Measurements from ENCODE around the gene CYP2B6. TPM values are rescaled to one million over a fixed set of nuclear protein-coding genes. Genes with fewer than 3 reads are reported as not detected.
"Not testable (repeated sequence)": the region's sequence is repeated elsewhere in the genome, so short reads cannot be mapped to it uniquely, and the experiment has no call there.

The CYP2B6 gene
- polyA plus RNA-seq, 1 donor from 2014 or later = not detected

- not testable (repeated sequence) for H3K9me2 ChIP-seq (ENCODE audit: insufficient read depth, low read length); H3F3A ChIP-seq (ENCODE audit: insufficient read depth, low read length, poor library complexity, severe bottlenecking); H3K27me3 ChIP-seq (ENCODE audit: insufficient read depth, low read depth, low read length); H3K4me2 ChIP-seq (ENCODE audit: low read length); H3K4me3 ChIP-seq (ENCODE audit: low read length); H3K36me3 ChIP-seq (ENCODE audit: insufficient read depth, low read length); H3K27ac ChIP-seq (ENCODE audit: low read length); H3K79me2 ChIP-seq (replicated peaks; ENCODE audit: insufficient read depth, low read length); H4K20me1 ChIP-seq (ENCODE audit: insufficient read depth); H2AFZ ChIP-seq (ENCODE audit: low read depth, low read length); H3K9ac ChIP-seq (ENCODE audit: low read length); H3K9me3 ChIP-seq (ENCODE audit: low read length)
Observed at GRCh38 chr19:41045095-41045494, 54.0 kb downstream of the CYP2B6 start.

GRCh38 chr19:41050426-41050825 is 59.3 kb downstream of the CYP2B6 start:
- Histone ChIP-seq H3K79me2 (replicated peaks; ENCODE audit: insufficient read depth, low read length) (no peaks in the 10 kb centered on the region), H3K4me2 (ENCODE audit: low read length) (no peak overlapping the region), H3K36me3 (ENCODE audit: insufficient read depth, low read length) (no peaks in the 10 kb centered on the region), H4K20me1 (ENCODE audit: insufficient read depth) (no peaks in the 10 kb centered on the region), H3F3A (ENCODE audit: insufficient read depth, low read length, poor library complexity, severe bottlenecking) (no peaks in the 10 kb centered on the region), H2AFZ (ENCODE audit: low read depth, low read length) (no peak overlapping the region), H3K9me3 (ENCODE audit: low read length) (no peaks in the 10 kb centered on the region), H3K27me3 (ENCODE audit: insufficient read depth, low read depth, low read length) (no peaks in the 10 kb centered on the region), H3K4me3 (ENCODE audit: low read length) (no peak overlapping the region), H3K9ac (ENCODE audit: low read length) (no peak overlapping the region), H3K27ac (ENCODE audit: low read length) (no peak overlapping the region), H3K9me2 (ENCODE audit: insufficient read depth, low read length) (no peaks in the 10 kb centered on the region)
- TF ChIP-seq SMC3 (conservative IDR thresholded peaks at IDR 0.05; ENCODE audit: poor library complexity) = no peak
- TF ChIP-seq EP300 (conservative IDR thresholded peaks at IDR 0.05; ENCODE audit: poor library complexity, severe bottlenecking) = no peak
- TF ChIP-seq, protein P1, sequence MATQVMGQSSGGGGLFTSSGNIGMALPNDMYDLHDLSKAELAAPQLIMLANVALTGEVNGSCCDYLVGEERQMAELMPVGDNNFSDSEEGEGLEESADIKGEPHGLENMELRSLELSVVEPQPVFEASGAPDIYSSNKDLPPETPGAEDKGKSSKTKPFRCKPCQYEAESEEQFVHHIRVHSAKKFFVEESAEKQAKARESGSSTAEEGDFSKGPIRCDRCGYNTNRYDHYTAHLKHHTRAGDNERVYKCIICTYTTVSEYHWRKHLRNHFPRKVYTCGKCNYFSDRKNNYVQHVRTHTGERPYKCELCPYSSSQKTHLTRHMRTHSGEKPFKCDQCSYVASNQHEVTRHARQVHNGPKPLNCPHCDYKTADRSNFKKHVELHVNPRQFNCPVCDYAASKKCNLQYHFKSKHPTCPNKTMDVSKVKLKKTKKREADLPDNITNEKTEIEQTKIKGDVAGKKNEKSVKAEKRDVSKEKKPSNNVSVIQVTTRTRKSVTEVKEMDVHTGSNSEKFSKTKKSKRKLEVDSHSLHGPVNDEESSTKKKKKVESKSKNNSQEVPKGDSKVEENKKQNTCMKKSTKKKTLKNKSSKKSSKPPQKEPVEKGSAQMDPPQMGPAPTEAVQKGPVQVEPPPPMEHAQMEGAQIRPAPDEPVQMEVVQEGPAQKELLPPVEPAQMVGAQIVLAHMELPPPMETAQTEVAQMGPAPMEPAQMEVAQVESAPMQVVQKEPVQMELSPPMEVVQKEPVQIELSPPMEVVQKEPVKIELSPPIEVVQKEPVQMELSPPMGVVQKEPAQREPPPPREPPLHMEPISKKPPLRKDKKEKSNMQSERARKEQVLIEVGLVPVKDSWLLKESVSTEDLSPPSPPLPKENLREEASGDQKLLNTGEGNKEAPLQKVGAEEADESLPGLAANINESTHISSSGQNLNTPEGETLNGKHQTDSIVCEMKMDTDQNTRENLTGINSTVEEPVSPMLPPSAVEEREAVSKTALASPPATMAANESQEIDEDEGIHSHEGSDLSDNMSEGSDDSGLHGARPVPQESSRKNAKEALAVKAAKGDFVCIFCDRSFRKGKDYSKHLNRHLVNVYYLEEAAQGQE (IDR thresholded peaks at IDR 0.05; ENCODE audit: borderline replicate concordance) = no peak
- no peak for TF ChIP-seq MXI1 (conservative IDR thresholded peaks at IDR 0.05; ENCODE audit: poor library complexity, severe bottlenecking)

DNA sequence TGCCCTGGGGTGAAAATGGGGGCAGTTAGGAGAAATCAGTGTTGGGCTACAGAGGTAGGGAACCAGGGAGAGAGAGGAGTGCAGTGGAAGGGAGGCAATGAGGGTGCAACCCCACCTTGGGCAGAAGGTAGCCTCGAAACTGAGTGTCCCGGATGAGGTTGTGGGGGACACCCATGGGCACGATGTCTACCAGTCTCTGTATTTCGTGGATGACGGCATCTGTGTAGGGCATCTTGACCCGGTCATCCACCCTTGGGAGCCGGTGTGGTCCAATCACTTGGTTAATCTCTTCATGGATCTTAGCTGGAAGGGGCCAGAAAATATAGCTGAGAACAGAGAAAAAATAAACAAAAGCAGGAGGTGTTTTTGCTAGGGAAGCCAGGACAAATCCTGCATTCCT is 61.1 kb downstream of the CYP2B6 start:
- not testable (repeated sequence) for H3F3A ChIP-seq (ENCODE audit: insufficient read depth, low read length, poor library complexity, severe bottlenecking); H3K9me3 ChIP-seq (ENCODE audit: low read length); H3K9me2 ChIP-seq (ENCODE audit: insufficient read depth, low read length); H3K4me2 ChIP-seq (ENCODE audit: low read length); H3K9ac ChIP-seq (ENCODE audit: low read length); H4K20me1 ChIP-seq (ENCODE audit: insufficient read depth); H3K27ac ChIP-seq (ENCODE audit: low read length); H3K27me3 ChIP-seq (ENCODE audit: insufficient read depth, low read depth, low read length); H3K4me3 ChIP-seq (ENCODE audit: low read length); H3K79me2 ChIP-seq (replicated peaks; ENCODE audit: insufficient read depth, low read length); H2AFZ ChIP-seq (ENCODE audit: low read depth, low read length); H3K36me3 ChIP-seq (ENCODE audit: insufficient read depth, low read length)

DNA sequence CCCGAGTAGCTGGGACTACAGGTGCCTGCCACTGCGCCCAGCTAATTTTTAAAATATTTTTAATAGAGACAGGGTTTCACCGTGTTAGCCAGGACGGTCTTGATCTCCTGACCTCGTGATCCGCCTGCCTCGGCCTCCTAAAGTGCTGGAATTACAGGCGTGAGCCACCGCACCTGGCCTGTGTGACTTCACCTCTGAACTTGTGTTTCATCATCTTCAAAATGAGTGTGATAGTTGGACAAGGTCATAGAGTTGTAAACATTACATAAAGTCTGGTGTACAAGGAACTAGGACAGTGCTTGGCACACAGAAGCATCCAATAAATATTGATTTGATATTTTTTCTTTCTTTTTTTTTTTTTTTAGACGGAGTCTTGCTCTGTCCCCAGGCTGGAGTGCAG is 62.2 kb downstream of the CYP2B6 start:
- H3K4me3 ChIP-seq (ENCODE audit: low read length); H3K9me3 ChIP-seq (ENCODE audit: low read length); H3K9me2 ChIP-seq (ENCODE audit: insufficient read depth, low read length); H3K36me3 ChIP-seq (ENCODE audit: insufficient read depth, low read length); H3K79me2 ChIP-seq (replicated peaks; ENCODE audit: insufficient read depth, low read length); H4K20me1 ChIP-seq (ENCODE audit: insufficient read depth); H3K27ac ChIP-seq (ENCODE audit: low read length); H2AFZ ChIP-seq (ENCODE audit: low read depth, low read length); H3K4me2 ChIP-seq (ENCODE audit: low read length); H3F3A ChIP-seq (ENCODE audit: insufficient read depth, low read length, poor library complexity, severe bottlenecking); H3K27me3 ChIP-seq (ENCODE audit: insufficient read depth, low read depth, low read length); H3K9ac ChIP-seq (ENCODE audit: low read length): not testable (repeated sequence)
